HEK293T (cell line): ENCODE results near the gene PHYKPL.

ENCODE experiments used
- CTCF ChIA-PET: fragments of 350-600 bp; formaldehyde crosslinking; extraction: SDS; loops from one replicate; lab custom pipeline; 2021; ENCODE audit warnings: antibody characterized with exemption, inconsistent platforms; lab: Yijun Ruan, JAX
- POLR2A ChIA-PET: fragments of 350-600 bp; formaldehyde crosslinking; extraction: SDS; loops from one replicate; lab custom pipeline; 2020; ENCODE audit warnings: antibody characterized with exemption, inconsistent platforms; lab: Yijun Ruan, JAX
- DNase-seq: peaks from one replicate; pipeline ENCODE4 v3.0.0; 2012; ENCODE audit warnings: mixed read lengths; ENCODE audit errors: extremely low spot score
- ARNT ChIP-seq: fragments of 450-650 bp; IDR thresholded peaks from 2 replicates; pipeline ENCODE4 v1.6.1; 2017; ENCODE audit warnings: mild to moderate bottlenecking
- BHLHE40 ChIP-seq: fragments of 450-650 bp; IDR thresholded peaks from 2 replicates; pipeline ENCODE4 v1.6.1; 2016; ENCODE audit warnings: mild to moderate bottlenecking, moderate library complexity, borderline replicate concordance
- CTBP1 ChIP-seq: fragments of 450-650 bp; IDR thresholded peaks from 2 replicates; pipeline ENCODE4 v1.6.1; 2016; ENCODE audit warnings: borderline replicate concordance
- ELF4 ChIP-seq: fragments of 450-650 bp; IDR thresholded peaks from 2 replicates; pipeline ENCODE4 v1.6.1; 2017; ENCODE audit warnings: antibody characterized with exemption
- FOXA1 ChIP-seq: fragments of 450-650 bp; IDR thresholded peaks from 2 replicates; pipeline ENCODE4 v1.6.1; 2016; ENCODE audit warnings: mild to moderate bottlenecking
- FOXK2 ChIP-seq: fragments of 450-650 bp; IDR thresholded peaks from 2 replicates; pipeline ENCODE4 v1.6.1; 2016; ENCODE audit warnings: mild to moderate bottlenecking
- FOXM1 ChIP-seq: fragments of 450-650 bp; IDR thresholded peaks from 2 replicates; pipeline ENCODE4 v1.6.1; 2017; ENCODE audit warnings: mild to moderate bottlenecking, borderline replicate concordance
- HDGF ChIP-seq: fragments of 450-650 bp; IDR thresholded peaks from 2 replicates; pipeline ENCODE4 v1.6.1; 2017; ENCODE audit warnings: antibody characterized with exemption, borderline replicate concordance
- L3MBTL2 ChIP-seq: fragments of 450-650 bp; conservative IDR thresholded peaks from 2 replicates; pipeline ENCODE4 v1.6.1; 2016; ENCODE audit warnings: mild to moderate bottlenecking
- LEF1 ChIP-seq: fragments of 450-650 bp; IDR thresholded peaks from 2 replicates; pipeline ENCODE4 v1.6.1; 2017; ENCODE audit warnings: mild to moderate bottlenecking, borderline replicate concordance
- NFRKB ChIP-seq: fragments of 450-650 bp; IDR thresholded peaks from 2 replicates; pipeline ENCODE4 v1.6.1; 2016; ENCODE audit warnings: mild to moderate bottlenecking, moderate library complexity
- PKNOX1 ChIP-seq: fragments of 450-650 bp; IDR thresholded peaks from 2 replicates; pipeline ENCODE4 v1.6.1; 2016
- SP1 ChIP-seq: fragments of 450-650 bp; IDR thresholded peaks from 2 replicates; pipeline ENCODE4 v1.6.1; 2017
- SUZ12 ChIP-seq: fragments of 450-650 bp; IDR thresholded peaks from 2 replicates; pipeline ENCODE4 v1.6.1; 2016; ENCODE audit warnings: mild to moderate bottlenecking
- TARDBP ChIP-seq: fragments of 450-650 bp; IDR thresholded peaks from 2 replicates; pipeline ENCODE4 v1.6.1; 2016
- ZNF384 ChIP-seq: fragments of 450-650 bp; IDR thresholded peaks from 2 replicates; pipeline ENCODE4 v1.6.1; 2016

PHYKPL gene

GRCh38 chr5:178247481-178248456 lies 15.2 kb upstream of the PHYKPL start:
- POLR2A ChIA-PET: interaction anchor here (0.6 to 1.0 kb wide), 2 partner anchors 15 to 36 kb away, joined by 3 to 5 read pairs; partner anchors contain the start of gene PHYKPL
- no peak for TF ChIP-seq HDGF
- TF ChIP-seq CTBP1: no peak
- no peak for TF ChIP-seq L3MBTL2
- no peak for TF ChIP-seq ARNT
- TF ChIP-seq BHLHE40: no peak
- CTCF ChIA-PET: no interaction called here
- no peak for DNase-seq

GRCh38 chr5:178246624-178247279 lies 14.2 kb upstream of the PHYKPL start:
- DNase-seq: no peak
- ChIA-PET POLR2A (interaction anchor here (1.0 kb wide), 1 partner anchor 14 kb away, joined by 4 read pairs; the partner anchor contains the start of gene PHYKPL), CTCF (interaction anchor here (0.7 kb wide), 1 partner anchor 157 kb away, joined by 4 read pairs; no protein-coding TSS in a partner anchor)
- no peak for TF ChIP-seq L3MBTL2
- TF ChIP-seq BHLHE40: no peak
- TF ChIP-seq NFRKB: no peak
- no peak for TF ChIP-seq FOXK2
- TF ChIP-seq FOXA1: no peak
- no peak for TF ChIP-seq HDGF
- no peak for TF ChIP-seq SP1
- TF ChIP-seq CTBP1: no peak
- TF ChIP-seq ELF4: no peak
- no peak for TF ChIP-seq LEF1
- no peak for TF ChIP-seq FOXM1
- no peak for TF ChIP-seq TARDBP
- TF ChIP-seq PKNOX1: no peak
- no peak for TF ChIP-seq ZNF384

DNA sequence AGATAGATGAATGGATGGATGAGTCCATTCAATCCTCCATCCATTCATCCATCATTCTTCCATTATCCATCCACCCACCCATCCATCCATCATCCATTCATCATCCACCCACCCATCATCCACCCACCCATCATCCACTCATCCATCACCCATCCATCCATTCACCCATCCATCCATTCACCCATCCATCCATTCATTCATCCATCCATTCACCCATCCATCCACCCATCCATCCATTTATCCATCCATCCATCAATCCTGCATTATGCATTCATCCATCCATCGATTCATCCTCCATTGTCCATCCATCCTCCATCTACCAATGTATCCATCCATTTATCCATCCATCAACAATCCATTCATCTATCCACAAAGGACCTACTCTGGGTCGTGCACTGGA lies 12.8 kb upstream of the PHYKPL start:
- TF ChIP-seq NFRKB (no peak), FOXA1 (no peak), L3MBTL2 (no peak), ARNT (no peak), BHLHE40 (no peak)
- POLR2A ChIA-PET: no interaction called here
- CTCF ChIA-PET: no interaction called here
- DNase-seq: no peak

GRCh38 chr5:178244576-178244975 lies 12.0 kb upstream of the PHYKPL start:
- no peak for DNase-seq
- TF ChIP-seq HDGF (no peak), FOXA1 (no peak), ZNF384 (no peak), ELF4 (no peak), ARNT (no peak), PKNOX1 (no peak), SP1 (no peak), BHLHE40 (no peak), CTBP1 (no peak), NFRKB (no peak), TARDBP (no peak), FOXK2 (no peak), FOXM1 (no peak), SUZ12 (no peak)
- ChIA-PET POLR2A (interaction anchor here (1.0 to 1.7 kb wide), 2 partner anchors 12 to 13 kb away, joined by 4 read pairs; partner anchors contain the start of gene PHYKPL), CTCF (interaction anchor here (1.7 kb wide), 1 partner anchor 10 kb away, joined by 6 read pairs; no protein-coding TSS in a partner anchor)

- no peak for DNase-seq
- ChIA-PET POLR2A (no interaction called here), CTCF (no interaction called here)
- no peak for TF ChIP-seq CTBP1
- TF ChIP-seq ARNT: no peak
- no peak for TF ChIP-seq SP1
- TF ChIP-seq HDGF: no peak
- TF ChIP-seq FOXM1: no peak
- no peak for TF ChIP-seq SUZ12
- no peak for TF ChIP-seq LEF1
- TF ChIP-seq FOXK2: no peak
- no peak for TF ChIP-seq L3MBTL2
- no peak for TF ChIP-seq FOXA1
- no peak for TF ChIP-seq NFRKB
- no peak for TF ChIP-seq ZNF384
- TF ChIP-seq BHLHE40: no peak
- TF ChIP-seq PKNOX1: no peak
- no peak for TF ChIP-seq TARDBP
- TF ChIP-seq ELF4: no peak
Measured at GRCh38 chr5:178242416-178242815, 9.8 kb upstream of the PHYKPL start.
